Muscle layer of colon (tissue), 2 donors: ENCODE measurements around the gene NPAS2.

ENCODE experiments used
- H3K27ac ChIP-seq: one replicate; pipeline ENCODE4 v1.7.0; 2013; ENCODE audit warnings: low read depth, mild to moderate bottlenecking, low read length, moderate library complexity
- H3K27me3 ChIP-seq, 2 donors: one replicate each; pipeline ENCODE4 v1.7.0; 2013; ENCODE audit warnings: low read length in 2 of 2, mild to moderate bottlenecking in 2 of 2; ENCODE audit not compliant: insufficient read depth in 2 of 2, control insufficient read depth in 1 of 2
- H3K36me3 ChIP-seq: one replicate; pipeline ENCODE4 v1.7.0; 2013; ENCODE audit warnings: mild to moderate bottlenecking, low read length; ENCODE audit not compliant: insufficient read depth
- H3K4me1 ChIP-seq: one replicate; pipeline ENCODE4 v1.7.0; 2013; ENCODE audit warnings: mild to moderate bottlenecking, low read length; ENCODE audit not compliant: insufficient read depth
- H3K4me3 ChIP-seq, 2 donors: one replicate each; pipeline ENCODE4 v1.7.0; 2013; ENCODE audit warnings: low read length in 2 of 2, low read depth in 1 of 2, mild to moderate bottlenecking in 1 of 2, moderate library complexity in 1 of 2
- H3K9ac ChIP-seq: one replicate; pipeline ENCODE4 v1.7.0; 2013; ENCODE audit warnings: low read length
- H3K9me3 ChIP-seq: one replicate; pipeline ENCODE4 v1.7.0; 2013; ENCODE audit warnings: mild to moderate bottlenecking, low read length
- donor health status: abdominal sarcoma.
- donor health status: Adenocarcinoma of cecum.

NPAS2 gene

DNA sequence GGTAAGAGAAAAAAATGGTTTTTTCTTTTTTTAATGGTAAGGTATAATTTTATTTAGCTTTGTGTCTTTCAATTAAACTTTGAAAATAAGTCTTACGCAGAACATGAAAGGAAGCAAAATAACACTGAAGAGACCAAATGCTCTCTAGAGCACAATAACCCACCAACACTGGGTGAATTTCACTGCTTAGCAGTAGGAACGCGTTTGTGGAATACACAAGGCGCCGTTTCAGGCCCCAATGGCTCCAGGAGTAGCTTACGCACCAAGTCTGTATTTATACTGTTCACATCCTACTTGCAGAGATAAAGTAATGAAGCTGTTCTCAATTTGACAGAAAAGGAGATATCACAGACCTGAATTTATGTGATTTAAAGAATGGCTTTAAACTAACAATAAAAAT lies 205.6 kb downstream of the NPAS2 start:
- no peak overlapping the region for H3K9ac ChIP-seq
- no peak overlapping the region for H3K27ac ChIP-seq
- H3K9me3 ChIP-seq, result no peaks in the 10 kb centered on the region
- no peaks in the 10 kb centered on the region for H3K27me3 ChIP-seq
- H3K4me3 ChIP-seq, result no peak overlapping the region
- H3K4me1 ChIP-seq, result no peaks in the 10 kb centered on the region
- no peaks in the 10 kb centered on the region for H3K36me3 ChIP-seq

DNA sequence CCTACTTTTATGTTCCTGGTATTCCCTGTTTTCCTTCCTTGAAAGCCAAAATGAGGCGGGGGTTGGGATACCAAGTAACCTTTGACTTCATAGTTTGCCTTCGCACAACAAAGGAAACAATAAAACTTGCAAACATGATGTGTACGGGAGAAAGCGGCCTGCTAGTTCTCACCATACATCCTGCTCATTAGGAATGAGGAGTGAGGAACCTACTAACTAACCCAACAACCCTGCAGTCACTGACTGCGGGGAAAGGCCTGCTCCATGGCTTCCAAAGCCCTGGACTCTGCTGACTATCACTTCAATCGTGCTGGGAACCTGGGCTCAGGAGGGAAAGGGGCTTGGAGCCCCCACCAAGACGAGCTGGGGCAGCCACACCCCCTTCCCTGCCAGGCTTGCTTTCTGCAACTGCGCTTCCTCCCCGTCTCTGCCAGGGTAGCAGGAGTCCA lies 206.3 kb downstream of the NPAS2 start:
- no peak overlapping the region for H3K9ac ChIP-seq
- no peaks in the 10 kb centered on the region for H3K4me1 ChIP-seq
- H3K4me3 ChIP-seq, result no peak overlapping the region
- H3K9me3 ChIP-seq, result no peaks in the 10 kb centered on the region
- no peaks in the 10 kb centered on the region for H3K36me3 ChIP-seq
- H3K27me3 ChIP-seq, result no peaks in the 10 kb centered on the region
- H3K27ac ChIP-seq, result no peak overlapping the region

DNA sequence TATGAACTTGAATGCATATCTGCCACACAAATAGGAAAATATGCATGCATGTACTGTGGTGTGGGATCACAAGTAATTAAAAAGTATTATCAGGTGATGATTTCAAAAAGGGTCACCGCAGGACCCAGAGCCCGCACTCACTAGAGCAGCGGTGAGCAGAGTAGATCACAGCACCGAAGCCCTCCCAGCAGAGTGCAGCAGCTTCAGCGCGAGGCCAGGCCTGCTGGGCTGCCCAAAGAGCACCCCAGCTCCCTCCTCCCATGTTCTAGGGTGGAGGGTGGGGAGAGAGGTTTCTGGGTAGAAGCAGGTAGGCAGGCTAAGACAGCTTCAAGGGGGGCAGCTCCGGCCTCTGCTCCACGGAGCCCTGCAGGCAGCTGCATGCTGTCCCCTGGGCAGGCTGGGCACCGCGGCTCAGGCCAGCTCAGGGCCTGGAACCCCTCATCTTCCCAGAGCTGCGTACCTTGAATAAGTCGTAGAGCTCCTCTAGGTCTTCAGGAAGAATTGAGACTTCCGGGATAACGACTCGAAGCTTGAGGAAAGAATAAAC lies 207.1 kb downstream of the NPAS2 start:
- Histone ChIP-seq H3K4me1 (no peaks in the 10 kb centered on the region), H3K36me3 (no peaks in the 10 kb centered on the region), H3K27ac (no peak overlapping the region), H3K27me3 (no peaks in the 10 kb centered on the region), H3K9me3 (no peaks in the 10 kb centered on the region), H3K4me3 (no peak overlapping the region), H3K9ac (no peak overlapping the region)

DNA sequence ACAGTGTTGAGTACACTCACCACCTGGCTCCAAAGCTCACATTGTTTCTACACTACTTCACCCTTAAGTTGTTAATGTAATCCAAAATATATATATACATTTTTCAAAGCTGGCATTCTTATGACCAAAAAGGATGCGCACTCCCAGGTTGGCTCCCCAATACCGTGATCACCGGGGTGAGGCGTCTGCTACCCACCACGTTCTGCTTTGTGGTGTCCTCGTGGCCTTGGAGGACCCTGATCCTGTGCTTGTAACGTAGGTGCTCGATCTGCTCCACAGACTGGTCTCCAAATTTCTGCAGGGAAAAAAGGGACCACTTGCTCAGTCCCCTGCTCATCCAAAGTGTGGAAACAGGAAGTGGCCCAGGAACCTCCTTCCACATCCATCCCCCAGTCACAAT lies 207.9 kb downstream of the NPAS2 start:
- H3K4me1 ChIP-seq, result no peaks in the 10 kb centered on the region
- no peaks in the 10 kb centered on the region for H3K27me3 ChIP-seq
- H3K36me3 ChIP-seq, result no peaks in the 10 kb centered on the region
- H3K9me3 ChIP-seq, result no peaks in the 10 kb centered on the region
- no peak overlapping the region for H3K27ac ChIP-seq
- no peak overlapping the region for H3K9ac ChIP-seq
- no peak overlapping the region for H3K4me3 ChIP-seq

DNA sequence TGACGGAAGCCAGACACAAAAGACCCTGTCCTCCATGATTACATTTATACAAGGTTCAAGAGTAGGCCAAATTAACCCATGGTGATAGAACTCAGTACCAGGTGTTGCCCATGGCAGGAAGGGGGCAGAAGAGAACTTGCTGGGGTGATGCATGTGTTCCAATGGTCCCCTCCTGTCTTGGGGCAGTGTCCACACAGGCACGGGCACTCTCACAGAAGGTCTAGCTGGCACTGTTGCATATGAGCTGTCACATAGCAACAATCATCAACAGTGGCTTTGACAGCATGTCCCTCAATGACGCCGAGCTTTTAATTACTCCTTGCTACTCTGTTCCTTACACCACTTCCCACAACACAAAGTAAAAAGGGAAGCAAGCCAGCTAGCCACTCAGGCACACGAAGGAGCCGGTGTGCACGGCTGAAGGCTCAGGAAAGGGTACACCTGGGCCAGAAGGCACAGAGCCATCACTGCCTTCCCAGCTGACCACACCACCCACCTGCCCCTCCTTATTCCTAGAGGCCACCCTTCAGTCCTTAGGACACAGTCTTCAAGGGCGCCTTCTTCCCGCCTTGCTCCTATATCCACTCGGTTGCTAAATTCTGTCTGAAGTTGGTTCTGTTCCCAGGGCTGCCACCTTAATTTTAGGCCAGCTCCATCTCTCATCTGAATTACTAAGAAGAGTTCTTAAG lies 211.1 kb downstream of the NPAS2 start:
- Histone ChIP-seq H3K27ac (no peak overlapping the region), H3K4me3 (no peak overlapping the region), H3K27me3 (no peaks in the 10 kb centered on the region), H3K9me3 (no peaks in the 10 kb centered on the region), H3K36me3 (peaks cover 4% of the 10 kb centered on the region), H3K4me1 (no peaks in the 10 kb centered on the region), H3K9ac (no peak overlapping the region)

DNA sequence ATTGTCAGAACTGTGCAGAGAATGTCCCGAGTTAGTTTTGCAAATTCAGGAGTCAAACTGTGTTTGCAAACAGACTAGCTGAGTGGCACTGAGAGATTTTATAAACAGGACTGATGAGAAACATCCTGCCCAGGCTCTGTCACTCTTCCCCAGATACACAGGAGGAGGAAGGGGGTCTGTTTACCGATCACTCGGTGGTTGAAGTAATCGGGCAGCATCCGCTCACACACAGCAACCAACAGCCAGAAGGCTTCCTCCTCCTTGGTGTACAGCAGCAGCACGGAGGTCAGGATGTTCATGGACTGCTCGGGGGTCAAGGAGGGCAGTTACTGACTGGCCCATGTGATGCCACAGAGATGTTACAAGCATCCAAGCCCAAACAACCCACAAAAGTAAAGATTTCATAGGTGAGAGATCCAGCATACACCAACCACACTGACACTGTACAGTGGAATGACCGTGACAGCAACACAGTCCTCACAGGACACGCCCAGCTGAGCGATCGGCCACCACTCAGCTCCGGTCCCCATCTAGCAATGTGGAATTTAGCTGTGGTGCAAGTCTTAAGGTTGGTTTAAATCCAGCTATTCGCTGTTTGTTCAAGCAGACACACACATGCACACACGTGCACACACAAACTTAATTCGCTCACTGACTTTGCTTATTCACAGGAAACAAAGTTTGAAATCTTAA lies 212.3 kb downstream of the NPAS2 start:
- no peaks in the 10 kb centered on the region for H3K27me3 ChIP-seq
- H3K9me3 ChIP-seq, result no peaks in the 10 kb centered on the region
- H3K27ac ChIP-seq, result no peak overlapping the region
- H3K36me3 ChIP-seq, result peaks cover 4% of the 10 kb centered on the region
- H3K9ac ChIP-seq, result no peak overlapping the region
- H3K4me1 ChIP-seq, result no peaks in the 10 kb centered on the region
- no peak overlapping the region for H3K4me3 ChIP-seq

DNA sequence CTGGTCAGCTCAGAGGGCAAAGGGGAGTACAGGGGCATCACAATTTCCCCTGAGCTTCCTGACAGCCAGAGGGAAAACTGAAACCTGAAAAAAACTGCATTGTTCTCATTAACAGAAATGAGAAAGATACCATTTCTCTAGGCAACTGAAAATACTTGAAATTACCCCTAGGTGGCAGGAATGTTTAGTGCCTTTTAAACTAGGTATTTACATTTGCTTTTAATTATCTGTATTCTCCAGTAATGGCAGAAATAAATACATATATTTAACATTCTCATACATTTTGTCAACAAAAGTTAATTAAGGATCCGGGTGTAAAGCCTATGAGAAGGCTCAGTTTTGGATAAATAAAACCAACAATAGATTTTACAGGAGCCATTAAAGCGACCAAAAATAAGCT lies 216.6 kb downstream of the NPAS2 start:
- Histone ChIP-seq H3K9ac (no peak overlapping the region), H3K4me1 (no peaks in the 10 kb centered on the region), H3K27me3 (no peaks in the 10 kb centered on the region), H3K27ac (no peak overlapping the region), H3K4me3 (no peak overlapping the region), H3K9me3 (no peaks in the 10 kb centered on the region), H3K36me3 (peaks cover 16% of the 10 kb centered on the region)

DNA sequence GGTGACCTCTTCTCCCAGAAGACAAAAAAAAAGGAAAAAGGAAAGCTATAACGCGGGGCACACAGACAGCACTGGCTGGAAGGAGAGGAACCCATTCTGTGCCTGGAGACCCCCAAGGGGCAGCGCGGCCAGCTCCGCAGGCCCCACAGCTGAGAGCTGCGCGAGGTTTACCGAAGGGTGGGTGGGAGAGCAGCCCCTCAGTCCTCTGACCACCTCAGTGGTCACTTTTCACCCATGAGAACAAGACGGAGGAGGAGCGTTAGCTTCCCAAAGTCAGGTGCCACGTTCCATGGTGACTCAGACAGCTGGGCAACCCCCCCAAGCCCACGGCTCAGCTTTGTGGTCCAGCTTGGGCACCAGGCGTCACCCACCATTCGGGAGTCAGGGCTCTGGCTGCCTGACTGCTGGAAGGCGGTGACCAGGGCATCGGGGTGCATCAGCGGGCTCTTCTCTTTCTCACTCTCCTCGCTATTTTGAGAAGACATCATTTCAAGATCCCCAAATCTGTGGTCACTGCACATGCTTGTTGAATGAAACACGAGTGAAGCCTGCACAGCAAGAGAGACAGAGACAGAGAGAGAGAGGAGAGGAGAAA lies 217.3 kb downstream of the NPAS2 start:
- Histone ChIP-seq H3K27me3 (no peaks in the 10 kb centered on the region), H3K9me3 (no peaks in the 10 kb centered on the region), H3K36me3 (peaks cover 16% of the 10 kb centered on the region), H3K4me3 (no peak overlapping the region), H3K27ac (no peak overlapping the region), H3K4me1 (no peaks in the 10 kb centered on the region), H3K9ac (no peak overlapping the region)

DNA sequence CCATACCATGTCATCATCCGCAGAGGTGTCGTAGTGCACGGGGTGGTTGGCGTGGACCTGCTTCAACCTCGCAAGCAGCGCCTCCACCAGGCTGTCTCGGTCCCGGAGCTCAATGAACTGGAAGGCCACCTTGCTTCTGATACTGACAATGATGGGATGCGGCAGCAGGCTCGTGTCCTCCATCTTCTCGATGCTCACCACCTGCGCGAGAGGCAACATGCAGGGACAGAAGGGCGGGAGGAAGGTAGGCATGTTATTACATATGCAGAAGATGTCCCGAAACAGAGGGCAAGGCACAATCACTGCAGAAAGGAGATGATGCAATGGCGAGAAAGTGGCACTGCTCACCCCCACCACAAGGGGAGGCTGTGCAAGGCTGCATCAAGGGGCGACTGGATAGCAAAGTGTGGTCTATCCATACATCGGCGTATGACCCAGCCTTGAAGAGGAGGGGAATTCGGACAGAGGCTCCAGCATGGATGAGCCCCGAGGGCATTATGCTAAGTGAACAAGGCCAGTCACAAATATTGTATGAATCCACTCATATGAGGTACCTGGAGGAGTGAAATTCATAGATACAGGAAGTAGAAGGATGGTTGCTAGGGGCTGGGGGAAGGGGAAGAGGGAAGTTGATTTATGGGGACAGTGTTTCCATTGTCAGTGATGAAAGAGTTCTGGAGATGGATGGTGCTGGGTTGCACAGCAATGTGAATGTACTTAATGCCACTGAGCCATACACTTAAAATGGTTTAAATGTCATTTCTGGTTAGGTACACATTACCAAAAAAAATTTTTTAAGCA lies 218.7 kb downstream of the NPAS2 start:
- H3K27me3 ChIP-seq, result no peaks in the 10 kb centered on the region
- H3K27ac ChIP-seq, result no peak overlapping the region
- no peak overlapping the region for H3K4me3 ChIP-seq
- no peak overlapping the region for H3K9ac ChIP-seq
- no peaks in the 10 kb centered on the region for H3K9me3 ChIP-seq
- H3K4me1 ChIP-seq, result no peaks in the 10 kb centered on the region
- peaks cover 12% of the 10 kb centered on the region for H3K36me3 ChIP-seq

DNA sequence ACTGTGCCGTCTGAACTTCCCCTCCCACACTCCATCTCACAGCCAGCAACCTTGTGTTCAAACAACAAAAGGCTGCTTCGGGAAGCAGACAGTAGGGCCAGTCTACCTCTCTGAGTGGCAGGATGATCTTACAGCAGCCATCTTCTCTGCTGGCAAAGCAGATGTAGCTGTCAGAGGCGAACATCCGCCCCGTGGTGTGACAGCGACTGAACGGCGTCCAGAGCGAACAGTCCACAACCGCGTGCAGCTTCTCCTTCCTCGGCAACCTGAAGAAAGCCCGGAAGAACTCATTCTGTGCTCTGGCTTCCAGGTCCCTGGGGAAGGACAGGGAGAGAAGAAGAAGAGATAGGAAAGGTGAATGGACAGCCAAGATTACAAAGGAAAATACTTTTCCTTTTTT lies 220.1 kb downstream of the NPAS2 start:
- no peaks in the 10 kb centered on the region for H3K27me3 ChIP-seq
- peaks cover 12% of the 10 kb centered on the region for H3K36me3 ChIP-seq
- H3K9me3 ChIP-seq, result no peaks in the 10 kb centered on the region
- no peak overlapping the region for H3K4me3 ChIP-seq
- no peak overlapping the region for H3K9ac ChIP-seq
- H3K4me1 ChIP-seq, result no peaks in the 10 kb centered on the region
- no peak overlapping the region for H3K27ac ChIP-seq

DNA sequence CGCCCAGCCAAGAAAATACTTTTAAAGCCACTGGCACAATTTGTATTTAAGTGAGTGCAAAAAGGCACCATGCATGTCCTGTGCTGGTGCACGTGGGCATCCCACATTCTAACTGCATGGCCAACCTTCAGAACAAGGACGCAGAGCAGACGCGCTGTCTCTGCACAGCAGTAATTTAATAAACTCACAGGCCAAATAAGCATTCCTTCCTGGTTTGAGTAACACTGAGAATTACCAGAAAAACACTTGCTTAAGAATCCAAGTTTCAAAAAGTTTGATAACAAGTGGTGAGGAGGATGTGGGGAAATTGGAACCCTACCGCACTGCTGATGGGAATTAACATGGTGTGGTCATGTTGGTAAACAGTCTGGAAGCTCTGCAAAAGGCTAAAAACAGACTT lies 220.8 kb downstream of the NPAS2 start:
- Histone ChIP-seq H3K9ac (no peak overlapping the region), H3K4me1 (no peaks in the 10 kb centered on the region), H3K4me3 (no peak overlapping the region), H3K27ac (no peak overlapping the region), H3K9me3 (no peaks in the 10 kb centered on the region), H3K27me3 (no peaks in the 10 kb centered on the region), H3K36me3 (peaks cover 12% of the 10 kb centered on the region)
